HG03378 (cell line): Measurements from ENCODE around the gene ZEB2.
"Not testable (repeated sequence)": the region's sequence is repeated elsewhere in the genome, so short reads cannot be mapped to it uniquely, and the experiment has no call there.

Experiments
- ATAC-seq: cut with Tn5 transposase; IDR thresholded peaks from one replicate; pipeline ENCODE4 v1.9.1; 2021; ENCODE audit warnings: mild to moderate bottlenecking, moderate library complexity; ENCODE audit not compliant: unreplicated experiment

ZEB2 gene

DNA sequence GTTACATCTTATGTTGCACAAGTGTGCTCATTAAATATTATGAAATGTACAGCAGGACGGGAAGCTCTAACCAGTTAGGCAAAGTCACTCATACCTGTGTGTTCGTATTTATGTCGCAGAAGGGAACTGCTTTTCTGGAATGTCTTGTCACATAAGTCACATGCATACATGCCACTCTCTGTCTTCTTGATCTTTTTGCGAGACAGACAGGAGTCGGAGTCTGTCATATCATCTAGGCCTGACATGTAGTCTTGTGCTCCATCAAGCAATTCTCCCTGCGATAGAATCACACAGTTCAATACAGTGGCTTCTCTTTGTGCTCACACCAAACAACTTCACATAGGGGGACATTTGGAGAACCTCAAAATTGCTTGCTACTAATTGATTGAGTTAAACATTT is 123.6 kb downstream of the ZEB2 start:
- ATAC-seq: no peak

DNA sequence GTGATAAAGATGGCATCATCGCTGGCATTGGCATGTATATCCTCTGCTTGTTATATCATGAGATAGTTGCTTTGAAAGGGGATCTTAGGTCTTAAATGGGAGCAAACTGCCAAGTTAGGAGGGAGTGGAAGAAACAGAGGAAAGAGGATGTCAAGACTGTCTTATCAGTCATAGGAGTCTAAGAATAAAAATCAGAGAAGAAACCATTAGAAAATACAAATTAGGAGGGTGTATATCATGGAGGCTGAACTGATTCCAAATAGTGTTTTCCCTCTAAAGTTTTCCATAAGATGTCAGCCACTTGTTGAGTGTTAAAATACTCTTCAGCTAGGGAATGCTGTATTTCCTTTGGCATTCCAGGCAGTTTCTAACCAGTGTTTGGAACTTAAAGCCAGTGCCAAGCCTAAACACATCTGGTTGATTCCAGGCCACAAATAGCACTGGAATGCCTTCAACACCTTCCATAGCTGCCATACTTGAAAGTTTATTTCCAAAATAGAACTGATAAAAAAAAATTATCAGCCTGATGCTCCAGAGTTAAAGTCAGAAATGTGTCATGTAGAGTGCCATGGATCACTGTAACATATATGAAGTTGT is 129.4 kb downstream of the ZEB2 start:
- no peak for ATAC-seq

DNA sequence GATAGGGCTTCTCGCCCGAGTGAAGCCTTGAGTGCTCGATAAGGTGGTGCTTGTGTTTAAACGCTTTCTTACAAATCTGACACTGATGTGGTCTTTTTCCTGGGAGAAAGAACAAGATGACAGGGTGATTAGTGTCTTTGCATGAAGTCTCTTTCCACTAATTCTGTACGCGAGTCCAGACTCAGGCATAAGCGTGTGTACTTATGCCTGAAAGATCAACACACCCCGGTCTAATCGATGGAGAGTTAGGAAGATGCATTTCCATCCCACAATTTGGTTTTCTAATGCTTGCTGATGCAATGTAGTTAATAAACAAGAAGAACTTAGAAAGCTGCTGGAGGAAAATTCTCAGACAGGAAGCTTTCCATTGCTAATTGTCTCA is 130.0 kb downstream of the ZEB2 start:
- ATAC-seq: no peak

GRCh38 chr2:144389151-144389929 is 130.6 kb downstream of the ZEB2 start:
- no peak for ATAC-seq

- no peak for ATAC-seq
Measured at GRCh38 chr2:144385381-144385780, 134.5 kb downstream of the ZEB2 start.

GRCh38 chr2:144383571-144384100 is 136.3 kb downstream of the ZEB2 start:
- ATAC-seq: no peak

- ATAC-seq: peak; percentile 100
Measured at GRCh38 chr2:144382849-144383248, 137.1 kb downstream of the ZEB2 start.

GRCh38 chr2:144381716-144382115 is 138.2 kb downstream of the ZEB2 start:
- no peak for ATAC-seq

- ATAC-seq: no peak
Measured at GRCh38 chr2:144379851-144380311, 140.0 kb downstream of the ZEB2 start.

- ATAC-seq: no peak
Measured at GRCh38 chr2:144378551-144378950, 141.4 kb downstream of the ZEB2 start.

DNA sequence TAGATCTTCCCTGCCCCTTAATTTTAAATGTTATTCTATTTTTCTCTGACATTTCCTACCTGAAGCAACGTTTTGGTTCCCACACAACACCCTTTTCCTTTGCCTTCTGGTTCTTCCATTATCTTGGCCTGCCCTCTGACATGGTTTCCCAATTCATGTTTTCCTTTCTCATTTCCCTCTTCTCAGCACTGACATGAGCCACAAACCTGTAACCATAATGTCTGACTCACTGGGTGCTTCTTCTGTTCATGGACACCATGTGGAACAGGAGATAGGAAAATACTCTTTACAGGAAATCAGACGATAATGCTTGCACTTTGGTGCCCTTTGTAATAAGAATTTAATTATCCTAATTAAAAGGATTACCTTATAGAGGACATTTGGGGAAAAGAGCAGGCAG is 142.0 kb downstream of the ZEB2 start:
- no peak for ATAC-seq

DNA sequence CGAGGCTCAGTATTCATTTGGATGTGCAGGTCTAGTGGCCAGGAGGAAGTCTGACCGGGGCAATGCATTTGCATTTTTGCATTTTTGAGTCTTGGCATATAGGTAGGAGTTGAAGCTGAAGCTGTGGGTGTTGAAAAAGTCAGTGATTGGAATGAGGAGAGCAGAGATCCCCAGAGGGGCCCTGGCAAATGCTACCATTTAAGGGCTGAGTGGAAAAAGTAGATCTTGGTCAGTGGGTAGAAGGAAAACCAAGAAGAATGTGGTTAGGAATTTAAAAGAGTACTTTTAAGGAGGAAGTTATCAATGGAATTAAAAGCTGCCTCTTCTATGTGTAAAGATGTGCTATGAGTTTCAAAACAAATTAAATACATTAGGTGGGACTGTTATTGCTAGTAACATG is 143.0 kb downstream of the ZEB2 start:
- ATAC-seq: no peak

DNA sequence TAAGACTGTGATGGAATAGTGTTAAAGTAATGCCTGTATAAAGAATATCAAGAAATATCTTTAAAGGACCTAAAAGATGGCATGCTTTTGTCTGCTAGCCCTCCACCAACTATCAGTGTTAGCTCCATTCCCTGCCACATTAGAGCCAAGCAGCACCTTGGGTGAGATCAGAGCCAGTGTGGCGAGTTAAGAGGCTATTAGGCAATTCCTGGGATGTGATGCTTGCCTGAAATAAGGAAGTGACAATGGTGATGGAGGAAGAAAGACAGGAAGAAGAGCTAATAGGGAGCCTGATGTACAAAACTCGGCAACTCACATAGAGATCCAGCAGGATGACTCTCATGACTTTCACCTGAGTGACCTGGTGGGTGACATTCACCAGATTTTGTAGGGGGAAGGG is 143.5 kb downstream of the ZEB2 start:
- ATAC-seq: no peak

DNA sequence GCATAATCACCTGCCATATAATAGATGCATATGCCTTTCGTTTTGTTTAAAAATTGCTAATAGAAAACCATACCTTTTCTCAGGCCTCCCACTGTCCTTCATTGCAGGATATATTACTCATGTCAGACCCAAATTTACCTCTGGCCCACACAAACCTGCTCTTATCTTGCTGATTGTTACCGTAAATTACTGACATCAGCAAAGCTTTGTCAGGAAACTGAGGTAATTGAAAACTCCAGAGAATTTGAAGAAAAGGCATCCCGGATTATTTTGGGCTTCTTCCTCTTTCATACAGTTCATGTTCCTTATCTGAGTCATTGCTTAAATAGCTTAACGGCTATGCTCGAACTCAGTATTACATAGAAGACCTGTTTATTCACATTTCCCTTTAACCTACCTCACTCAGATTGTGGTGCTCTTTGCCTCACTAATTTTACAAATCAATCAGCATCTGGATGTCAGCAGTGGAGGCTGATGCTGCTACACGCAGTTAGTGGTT is 145.7 kb downstream of the ZEB2 start:
- peak; percentile 82 for ATAC-seq

DNA sequence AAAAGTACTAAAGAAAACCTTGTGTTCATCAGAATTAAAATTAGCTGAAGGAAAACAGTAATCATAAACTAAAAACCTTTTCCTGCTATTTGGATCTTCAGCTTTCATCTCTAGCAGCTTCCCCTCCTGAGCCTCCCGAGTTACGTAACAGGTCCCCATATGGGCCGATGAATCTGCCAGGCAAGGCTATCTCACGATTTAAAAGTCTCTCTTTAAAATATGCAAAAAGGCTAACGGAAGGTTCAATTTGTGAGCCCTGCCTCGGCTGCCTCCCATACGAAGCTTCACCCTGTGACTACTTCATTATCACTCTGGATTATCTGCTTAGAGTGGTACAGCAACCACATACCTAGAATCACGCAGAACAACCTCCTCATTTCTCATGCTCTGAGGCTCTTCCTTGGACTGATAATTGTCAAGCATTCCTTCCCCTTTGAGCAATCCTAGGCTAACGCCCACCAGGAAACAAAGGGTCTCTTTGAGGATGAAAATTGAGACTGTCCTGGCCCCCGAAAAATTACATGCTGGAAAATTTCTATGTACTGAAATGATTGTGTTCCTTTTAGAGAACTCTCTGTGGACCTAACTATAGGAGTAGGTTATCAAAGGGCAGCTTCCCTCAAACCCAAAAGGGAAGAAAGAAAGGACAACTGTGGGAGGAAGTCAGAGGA is 147.4 kb downstream of the ZEB2 start:
- no peak for ATAC-seq

DNA sequence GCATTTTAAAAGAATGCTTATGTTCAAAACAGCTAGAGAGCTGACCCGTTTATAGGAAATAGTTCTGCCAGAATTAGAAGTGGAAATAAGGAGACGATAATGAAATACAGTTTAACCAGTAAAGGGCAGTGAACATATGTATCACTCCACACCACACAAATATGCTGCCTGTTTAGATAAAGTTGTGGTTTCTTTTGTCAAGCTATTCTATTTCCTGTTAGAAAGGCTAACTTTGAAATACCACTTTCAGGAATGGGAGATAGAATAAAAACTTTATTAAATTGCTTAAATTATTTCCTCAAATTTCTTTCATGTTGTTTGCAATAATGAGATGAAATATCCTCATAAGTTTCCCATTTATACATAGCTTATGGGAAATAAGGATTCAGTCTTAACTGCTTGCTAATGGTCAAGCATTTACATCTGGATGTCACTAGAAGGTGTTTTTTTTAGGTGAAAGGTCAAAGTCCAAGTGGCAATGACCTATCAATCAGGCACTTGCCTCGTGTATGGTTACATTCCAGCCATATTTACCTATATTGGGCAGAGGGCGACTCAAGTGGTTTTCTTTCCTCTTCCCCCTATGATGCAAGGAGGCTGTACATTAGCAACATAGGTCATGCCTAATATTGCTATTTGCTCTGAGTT is 148.9 kb downstream of the ZEB2 start:
- no peak for ATAC-seq

GRCh38 chr2:144369416-144369815 is 150.5 kb downstream of the ZEB2 start:
- ATAC-seq: no peak

GRCh38 chr2:144366825-144367429 is 153.0 kb downstream of the ZEB2 start:
- ATAC-seq: no peak

DNA sequence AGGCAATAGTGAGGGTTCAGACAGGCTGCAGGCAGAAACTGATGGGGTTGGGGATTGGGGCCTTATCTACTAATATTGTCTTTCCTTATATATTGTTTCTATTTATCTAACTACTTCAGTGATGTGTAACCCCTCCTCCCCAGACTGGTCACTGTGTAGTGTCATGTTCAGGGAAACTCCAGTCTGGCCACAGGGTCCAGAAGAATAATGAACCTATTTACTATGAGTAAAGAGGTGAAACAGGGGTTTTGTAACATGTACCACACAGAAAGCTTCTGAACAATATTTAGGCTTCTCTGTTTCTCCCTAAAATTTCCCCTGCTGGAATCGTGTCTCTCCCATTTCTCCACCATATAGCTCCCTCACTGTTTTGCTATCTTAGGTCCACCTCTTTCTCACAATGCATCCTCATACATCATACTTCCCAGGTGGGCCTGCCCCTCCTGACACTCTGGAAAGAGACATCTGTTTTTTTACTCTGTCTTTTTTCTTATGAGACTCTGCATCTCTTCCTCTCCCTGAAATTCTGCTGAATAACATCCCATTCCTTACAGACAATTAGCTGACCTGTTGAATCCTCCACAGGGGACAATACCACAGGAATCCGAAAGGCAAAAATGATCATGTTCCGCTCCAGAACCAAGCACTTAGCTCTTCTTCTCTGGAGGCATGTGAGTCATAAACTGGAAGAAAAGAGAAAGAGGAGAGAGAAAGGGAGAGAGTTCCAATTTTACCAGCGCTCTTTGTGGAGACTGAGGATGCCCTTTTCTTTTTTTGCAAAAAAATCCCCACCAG is 154.8 kb downstream of the ZEB2 start:
- peak; percentile 94 for ATAC-seq

GRCh38 chr2:144364247-144364646 is 155.7 kb downstream of the ZEB2 start:
- not testable (repeated sequence) for ATAC-seq
